HepG2 (cell line): ENCODE results near the gene ALKBH5. TPM values are rescaled to one million over a fixed set of nuclear protein-coding genes. Genes with fewer than 3 reads are reported as not detected.
A peak's percentile ranks its signal among the peaks of the same experiment; 100 is the strongest.

Experiments used
- ATAC-seq: fragments of 200-7000 bp; cut with Tn5 transposase; 3 replicates; pipeline ENCODE4 v1.9.1; 2020; ENCODE audit warnings: mild to moderate bottlenecking, moderate library complexity
- BruUV-seq: library from RNA; stranded (reverse); fragments of 400-500 nt; replicated peaks from 2 replicates; lab custom pipeline; 2021; lab: Mats Ljungman, UMichigan
- CTCF ChIA-PET: fragments of 300-600 bp; formaldehyde crosslinking; extraction: SDS; loops from one replicate; lab custom pipeline; 2021; ENCODE audit warnings: low total read pairs, inconsistent platforms, low intra/inter-chr PET ratio; lab: Yijun Ruan, JAX
- POLR2A ChIA-PET: fragments of 350-600 bp; sonication (Branson Sonifier 250); formaldehyde crosslinking; loops from one replicate; lab custom pipeline; 2020; ENCODE audit warnings: antibody characterized with exemption, inconsistent platforms; lab: Yijun Ruan, JAX
- DNase-seq: peaks from one replicate; pipeline ENCODE4 v3.0.0-alpha.2; 2015; ENCODE audit warnings: low spot score
- FAIRE-seq: peaks from 3 replicates; lab custom pipeline; 2011; peaks lifted over from hg19 to GRCh38; lab: Jason Lieb, UNC
- H2AFZ ChIP-seq: one replicate; pipeline ENCODE4 v1.6.1; 2011; ENCODE audit warnings: low read length, inconsistent platforms
- H3K27ac ChIP-seq: fragments of 300-600 bp; 3 replicates; pipeline ENCODE4 v1.8.0; 2011; ENCODE audit warnings: mixed run types, mild to moderate bottlenecking, mixed read lengths, low read length, inconsistent platforms; ENCODE audit not compliant: insufficient read depth; ENCODE audit errors: extremely low read length
- H3K27me3 ChIP-seq, 2 experiments: fragments of 200-600 bp in 1 of 2; 2 replicates in 1 of 2; 3 replicates in 1 of 2; pipeline versions ENCODE4 v1.6.0 to v1.8.0; 2011; ENCODE audit warnings: low read length in 2 of 2, mild to moderate bottlenecking in 2 of 2, moderate library complexity in 2 of 2, inconsistent platforms in 1 of 2; ENCODE audit not compliant: insufficient read depth in 2 of 2, control insufficient read depth in 1 of 2
- H3K36me3 ChIP-seq, 2 experiments: fragments of 200-600 bp in 1 of 2; replicated peaks in 1 of 2; 2 replicates in 1 of 2; 3 replicates in 1 of 2; pipeline versions ENCODE4 v1.5.1 to v1.8.0; 2011; ENCODE audit warnings: low read length in 2 of 2, inconsistent platforms in 1 of 2; ENCODE audit not compliant: insufficient read depth in 2 of 2, control insufficient read depth in 1 of 2
- H3K4me1 ChIP-seq: 2 replicates; pipeline ENCODE4 v1.5.1; 2012; ENCODE audit warnings: low read length, inconsistent platforms; ENCODE audit not compliant: insufficient read depth
- H3K4me2 ChIP-seq: 2 replicates; pipeline ENCODE4 v1.6.0; 2011; ENCODE audit warnings: low read depth, low read length, inconsistent platforms
- H3K4me3 ChIP-seq, 3 experiments: fragments of 200-600 bp in 1 of 3; sonication (generic), shearing (Covaris generic) in 1 of 3; replicated peaks in 1 of 3; 2 replicates each; pipeline ENCODE4 v1.5.1; 2011 to 2016; ENCODE audit warnings: low read length in 3 of 3, inconsistent platforms in 2 of 3, low read depth in 2 of 3, mild to moderate bottlenecking in 2 of 3, control low read depth in 1 of 3, mixed read lengths in 1 of 3; ENCODE audit not compliant: insufficient read depth in 1 of 3
- H3K79me2 ChIP-seq: one replicate; pipeline ENCODE4 v1.6.1; 2011; ENCODE audit warnings: low read length, inconsistent platforms; ENCODE audit not compliant: insufficient read depth
- H3K9ac ChIP-seq: 2 replicates; pipeline ENCODE4 v1.6.0; 2011; ENCODE audit warnings: mild to moderate bottlenecking, low read depth, low read length, inconsistent platforms; ENCODE audit not compliant: insufficient read depth
- H3K9me3 ChIP-seq: 2 replicates; pipeline ENCODE4 v1.5.1; 2012; ENCODE audit warnings: mild to moderate bottlenecking, low read length
- H4K20me1 ChIP-seq: 2 replicates; pipeline ENCODE4 v1.6.0; 2011; ENCODE audit warnings: inconsistent platforms, mild to moderate bottlenecking, low read length, moderate library complexity; ENCODE audit not compliant: insufficient read depth
- ZNF446 ChIP-seq: sonication (generic); formaldehyde crosslinking; IDR thresholded peaks from 2 replicates; pipeline ENCODE4 v1.5.0; 2020; ENCODE audit warnings: mild to moderate bottlenecking, missing genetic modification reagents
- ZNF768 ChIP-seq: sonication (generic); formaldehyde crosslinking; IDR thresholded peaks from 2 replicates; pipeline ENCODE4 v1.4.0; 2020; ENCODE audit warnings: missing genetic modification reagents
- WGBS: methylation state at CpG from one replicate; pipeline ENCODE4 v1.1.6; 2017; ENCODE audit warnings: low lambda C conversion rate; 5-methylcytosine and 5-hydroxymethylcytosine counted together
- in situ Hi-C: cut with HindIII; loops from 2 replicates; pipeline ENCODE4 v1.10.0; 2017; ENCODE audit warnings: low pct_unique_long_range_greater_than_20kb; ENCODE audit not compliant: extremely low pct_ligation_motif_present
- intact Hi-C: fragments of 100-400 bp; cut with micrococcal nuclease; formaldehyde crosslinking; loops from one replicate; pipeline ENCODE4 v1.10.0; 2022; ENCODE audit not compliant: unreplicated experiment
- polyA plus RNA-seq, 8 experiments: library from polyadenylated mRNA; depleted of rRNA in 3 of 8; stranded (reverse) in 7 of 8; unstranded in 1 of 8; fragments of >200 nt; fragmentation: Illumina TruSeq in 4 of 8; extraction: Trizol in 4 of 8; gene quantifications; 2 replicates each; pipeline versions ENCODE4 v1.2.1 to v1.2.3, GENCODE V29; 2011 to 2016; ENCODE audit warnings: low read depth in 4 of 8, missing spikeins in 1 of 8, mixed read lengths in 1 of 8; ENCODE audit not compliant: insufficient read depth in 1 of 8
- total RNA-seq, 5 experiments: library from RNA; depleted of rRNA; stranded (reverse); fragments of >200 nt; fragmentation: Illumina TruSeq; extraction: Trizol; gene quantifications; 2 replicates each; pipeline ENCODE4 v1.2.3, GENCODE V29; 2016; ENCODE audit warnings: low read depth in 1 of 5
- TF ChIP-seq, protein P1 (sequence below), 2 experiments: fragments of 450-650 bp in 1 of 2; sonication (generic) in 1 of 2; formaldehyde crosslinking in 1 of 2; IDR thresholded peaks; 2 replicates each; pipeline versions ENCODE4 v1.6.1 to v1.8.0; 2016 to 2022; ENCODE audit warnings: antibody characterized with exemption in 1 of 2, mild to moderate bottlenecking in 1 of 2, missing genetic modification reagents in 1 of 2

Gene ALKBH5
- total and polyA plus RNA-seq, 2 of the 13 experiments (the other 11 are each of a cell fraction or from before 2014, with no cell fraction given) = 68.9 to 76.9 TPM

DNA sequence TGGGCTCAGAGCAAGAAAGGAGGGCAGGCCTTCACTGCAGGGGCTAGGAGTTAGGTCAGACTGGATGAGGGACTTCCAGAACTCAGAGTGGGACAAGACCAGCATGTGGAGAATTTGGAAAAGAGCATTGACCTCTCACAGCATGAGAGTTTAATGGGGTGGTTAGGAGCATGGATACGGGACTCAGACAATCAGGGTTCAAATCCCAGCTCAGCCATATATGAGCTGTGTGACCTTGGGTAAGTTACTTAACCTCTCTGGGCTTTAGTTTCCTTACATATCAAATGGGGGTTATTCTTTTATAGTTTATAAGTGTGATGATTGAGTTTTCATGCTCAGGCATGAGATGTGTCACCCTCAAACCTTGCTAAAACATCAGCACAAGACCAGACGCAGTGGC lies 37.4 kb upstream of the ALKBH5 start (continued):
- TF ChIP-seq, protein P1, sequence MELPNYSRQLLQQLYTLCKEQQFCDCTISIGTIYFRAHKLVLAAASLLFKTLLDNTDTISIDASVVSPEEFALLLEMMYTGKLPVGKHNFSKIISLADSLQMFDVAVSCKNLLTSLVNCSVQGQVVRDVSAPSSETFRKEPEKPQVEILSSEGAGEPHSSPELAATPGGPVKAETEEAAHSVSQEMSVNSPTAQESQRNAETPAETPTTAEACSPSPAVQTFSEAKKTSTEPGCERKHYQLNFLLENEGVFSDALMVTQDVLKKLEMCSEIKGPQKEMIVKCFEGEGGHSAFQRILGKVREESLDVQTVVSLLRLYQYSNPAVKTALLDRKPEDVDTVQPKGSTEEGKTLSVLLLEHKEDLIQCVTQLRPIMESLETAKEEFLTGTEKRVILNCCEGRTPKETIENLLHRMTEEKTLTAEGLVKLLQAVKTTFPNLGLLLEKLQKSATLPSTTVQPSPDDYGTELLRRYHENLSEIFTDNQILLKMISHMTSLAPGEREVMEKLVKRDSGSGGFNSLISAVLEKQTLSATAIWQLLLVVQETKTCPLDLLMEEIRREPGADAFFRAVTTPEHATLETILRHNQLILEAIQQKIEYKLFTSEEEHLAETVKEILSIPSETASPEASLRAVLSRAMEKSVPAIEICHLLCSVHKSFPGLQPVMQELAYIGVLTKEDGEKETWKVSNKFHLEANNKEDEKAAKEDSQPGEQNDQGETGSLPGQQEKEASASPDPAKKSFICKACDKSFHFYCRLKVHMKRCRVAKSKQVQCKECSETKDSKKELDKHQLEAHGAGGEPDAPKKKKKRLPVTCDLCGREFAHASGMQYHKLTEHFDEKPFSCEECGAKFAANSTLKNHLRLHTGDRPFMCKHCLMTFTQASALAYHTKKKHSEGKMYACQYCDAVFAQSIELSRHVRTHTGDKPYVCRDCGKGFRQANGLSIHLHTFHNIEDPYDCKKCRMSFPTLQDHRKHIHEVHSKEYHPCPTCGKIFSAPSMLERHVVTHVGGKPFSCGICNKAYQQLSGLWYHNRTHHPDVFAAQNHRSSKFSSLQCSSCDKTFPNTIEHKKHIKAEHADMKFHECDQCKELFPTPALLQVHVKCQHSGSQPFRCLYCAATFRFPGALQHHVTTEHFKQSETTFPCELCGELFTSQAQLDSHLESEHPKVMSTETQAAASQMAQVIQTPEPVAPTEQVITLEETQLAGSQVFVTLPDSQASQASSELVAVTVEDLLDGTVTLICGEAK (IDR thresholded peaks at IDR 0.05) = no peak
- TF ChIP-seq, protein P1 (CRISPR knock-in tag; IDR thresholded peaks at IDR 0.05) = no peak
- TF ChIP-seq ZNF768 (CRISPR knock-in tag) = peak; percentile 69; the same call in 1 of the 2 replicates

DNA sequence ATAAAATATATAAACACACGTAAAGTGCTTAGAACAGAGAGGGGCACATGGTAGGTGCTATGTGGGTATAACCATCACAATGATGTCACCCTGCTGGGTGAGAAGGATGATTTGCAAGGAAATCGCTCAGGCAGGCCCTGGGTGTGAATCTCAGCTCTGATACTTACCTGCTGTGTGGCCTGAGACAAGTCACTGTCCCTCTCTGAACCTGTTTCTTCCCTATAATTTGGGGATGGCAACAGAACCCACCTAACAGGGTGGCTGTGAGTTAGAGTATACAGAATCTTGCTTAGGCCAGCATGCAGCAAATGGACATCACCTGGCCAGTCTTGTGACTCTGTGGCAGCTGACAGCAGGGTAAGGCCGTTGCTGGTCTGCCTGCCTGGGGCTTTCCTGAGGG lies 36.6 kb upstream of the ALKBH5 start:
- POLR2A ChIA-PET = no interaction called here
- BruUV-seq = no TSS peak
- no peak for FAIRE-seq

More for the DNA sequence above, 36.6 kb upstream of the ALKBH5 start:
- 33% methylated on average over 2 of the region's 3 CpGs for WGBS
- H3K27ac ChIP-seq = no peak overlapping the region
- H3K27me3 ChIP-seq = peaks cover 3 to 10% of the 10 kb centered on the region in 2 experiments; a peak in 3 of 5 replicates
- H3K9ac ChIP-seq = no peak overlapping the region
- no peaks in the 10 kb centered on the region for H3K36me3 ChIP-seq
- intact Hi-C loops = no loop called here
- no peak for DNase-seq
- TF ChIP-seq ZNF446 (CRISPR knock-in tag) (no peak), ZNF768 (CRISPR knock-in tag) (peak; percentile 89)
- H2AFZ ChIP-seq = no peak overlapping the region
- no peaks in the 10 kb centered on the region for H3K9me3 ChIP-seq
- no peak for ATAC-seq
- no peaks in the 10 kb centered on the region for H3K4me1 ChIP-seq
- no peaks in the 10 kb centered on the region for H3K79me2 ChIP-seq
- in situ Hi-C loops = no loop called here
- CTCF ChIA-PET = no interaction called here
- no peak overlapping the region for H3K4me2 ChIP-seq
- no peak overlapping the region for H3K4me3 ChIP-seq
- H4K20me1 ChIP-seq = no peaks in the 10 kb centered on the region
